HG03442 (cell line): ENCODE data around the gene OR2A7.
"Not testable (repeated sequence)": the region's sequence is repeated elsewhere in the genome, so short reads cannot be mapped to it uniquely, and the experiment has no call there.

Experiments used
- ATAC-seq: cut with Tn5 transposase; IDR thresholded peaks from one replicate; pipeline ENCODE4 v1.9.1; 2021; ENCODE audit warnings: mild to moderate bottlenecking, moderate library complexity; ENCODE audit not compliant: unreplicated experiment

Gene OR2A7

GRCh38 chr7:144255471-144255897 is 9.1 kb downstream of the OR2A7 start:
- no peak for ATAC-seq

DNA sequence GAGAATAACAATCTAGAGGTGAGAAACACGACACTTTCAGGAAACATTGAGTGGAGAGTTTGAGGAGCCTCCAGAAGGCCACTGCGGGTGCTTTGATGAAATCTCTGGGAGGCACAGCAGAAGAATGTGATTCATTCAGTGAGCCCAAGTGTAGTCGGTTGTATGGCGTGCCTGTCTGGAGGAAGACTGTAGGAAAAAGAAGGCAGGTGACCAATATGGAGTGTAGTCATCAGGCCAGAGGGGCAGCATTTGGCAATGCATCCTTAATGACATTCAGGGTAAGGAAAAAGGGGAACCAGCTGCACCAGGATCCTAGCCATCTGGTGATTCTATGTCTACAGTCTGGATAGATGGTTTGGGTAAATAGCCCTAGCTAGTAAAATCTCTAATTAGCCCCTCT is 12.3 kb downstream of the OR2A7 start:
- ATAC-seq = not testable (repeated sequence)

DNA sequence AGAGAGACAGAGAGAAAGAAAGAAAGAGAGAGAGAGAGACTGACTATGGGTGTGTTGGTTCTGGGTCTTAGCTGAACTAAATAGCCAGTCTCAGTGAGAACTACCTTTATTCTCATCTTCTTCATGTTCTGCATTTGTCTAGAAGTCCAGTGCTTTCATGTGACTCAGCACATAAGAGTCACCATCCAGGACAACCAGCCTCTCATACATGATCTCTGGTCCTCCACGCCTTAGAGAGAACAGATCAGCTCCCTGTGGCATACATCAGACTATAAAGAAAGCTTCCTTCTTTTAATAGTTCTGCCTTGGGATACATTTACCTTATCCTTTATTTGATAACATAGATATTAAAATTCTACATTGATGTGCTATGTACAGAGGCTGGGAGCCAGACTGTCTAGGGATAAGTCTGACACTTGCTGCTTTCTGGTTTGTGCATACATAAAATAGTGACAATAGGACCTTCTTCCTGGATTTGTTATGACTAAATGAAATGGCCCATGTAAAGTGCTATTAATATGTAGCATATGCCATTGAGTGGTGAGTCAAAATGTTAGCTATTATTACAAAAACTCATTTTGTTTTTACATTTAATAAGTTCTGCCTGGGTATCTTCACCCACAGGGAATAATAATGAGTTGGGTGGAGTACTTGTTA is 16.8 kb downstream of the OR2A7 start:
- not testable (repeated sequence) for ATAC-seq

- ATAC-seq = not testable (repeated sequence)
These were observed 17.6 kb downstream of the OR2A7 start for GRCh38 chr7:144246967-144247366.

- not testable (repeated sequence) for ATAC-seq
These were observed 19.2 kb downstream of the OR2A7 start for GRCh38 chr7:144245372-144245771.

- ATAC-seq = not testable (repeated sequence)
These were observed 25.2 kb downstream of the OR2A7 start, which contains the start of gene OR2A42 for GRCh38 chr7:144239365-144239764. OR2A42 (minus strand) TSS chr7:144239605; CDS start chr7:144232843, 6,762 bp downstream.

DNA sequence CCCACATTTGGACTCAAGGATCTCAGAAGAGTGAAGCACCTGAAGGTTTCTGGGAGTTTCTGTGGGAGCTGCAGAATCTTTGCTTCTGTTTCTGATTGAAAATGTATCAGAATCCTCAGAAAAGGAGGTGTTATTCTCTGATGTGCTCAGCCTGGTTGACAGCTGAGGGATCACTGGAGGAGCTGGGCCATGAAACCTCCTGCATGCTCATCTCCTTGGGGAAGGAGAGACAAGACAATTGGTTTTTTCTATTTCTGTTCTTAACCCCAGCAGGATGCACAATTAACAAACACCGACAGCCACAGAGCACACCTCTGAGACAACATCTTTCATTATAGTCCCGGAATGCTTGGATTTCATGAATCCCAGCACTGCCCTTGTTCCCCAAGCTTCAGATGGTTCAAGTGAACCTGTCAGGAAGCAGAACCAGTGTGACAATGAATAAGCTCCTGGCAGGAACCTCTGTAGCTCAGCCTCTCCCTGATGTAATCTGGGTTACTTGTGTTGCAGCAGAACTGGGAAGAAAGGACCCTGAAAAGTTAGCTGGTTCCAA is 26.0 kb downstream of the OR2A7 start:
- ATAC-seq = not testable (repeated sequence)

DNA sequence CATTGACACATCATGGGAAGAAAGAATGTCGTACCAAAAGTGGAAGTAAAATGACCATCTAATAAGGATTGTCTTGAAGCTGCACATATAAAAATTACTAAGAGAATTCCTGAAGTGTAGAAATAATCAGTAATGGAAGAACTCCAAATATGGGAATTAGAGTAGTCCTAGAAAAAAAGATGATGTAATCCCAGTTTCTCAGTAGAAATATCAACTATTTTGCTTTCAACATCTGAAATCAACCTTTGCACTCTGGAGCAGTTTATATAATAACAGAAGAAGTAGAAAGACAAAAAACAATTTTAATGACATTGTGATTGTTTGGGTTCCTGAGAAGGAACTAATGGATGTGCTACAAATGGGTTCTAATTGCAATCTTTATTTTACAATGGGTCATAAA is 31.6 kb downstream of the OR2A7 start:
- not testable (repeated sequence) for ATAC-seq

DNA sequence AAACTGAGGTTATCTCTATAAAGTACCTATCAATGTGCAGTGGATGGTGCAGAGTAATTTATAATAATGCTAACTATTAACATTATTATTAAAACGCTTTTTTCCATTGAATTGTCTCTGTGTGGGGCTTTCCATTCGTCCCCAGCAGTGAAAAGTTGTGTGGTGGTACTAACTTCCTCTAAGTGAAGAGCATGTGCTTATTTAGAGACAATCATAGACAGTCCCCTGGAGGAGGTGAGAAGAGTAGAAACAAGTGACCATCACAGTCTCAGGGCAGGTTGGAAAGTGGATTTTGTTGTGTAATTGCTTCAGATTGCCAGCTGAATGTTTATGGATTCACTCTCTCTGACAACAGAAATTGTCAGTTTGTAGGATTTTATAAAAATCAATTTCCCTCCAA is 33.6 kb downstream of the OR2A7 start:
- ATAC-seq = not testable (repeated sequence)

DNA sequence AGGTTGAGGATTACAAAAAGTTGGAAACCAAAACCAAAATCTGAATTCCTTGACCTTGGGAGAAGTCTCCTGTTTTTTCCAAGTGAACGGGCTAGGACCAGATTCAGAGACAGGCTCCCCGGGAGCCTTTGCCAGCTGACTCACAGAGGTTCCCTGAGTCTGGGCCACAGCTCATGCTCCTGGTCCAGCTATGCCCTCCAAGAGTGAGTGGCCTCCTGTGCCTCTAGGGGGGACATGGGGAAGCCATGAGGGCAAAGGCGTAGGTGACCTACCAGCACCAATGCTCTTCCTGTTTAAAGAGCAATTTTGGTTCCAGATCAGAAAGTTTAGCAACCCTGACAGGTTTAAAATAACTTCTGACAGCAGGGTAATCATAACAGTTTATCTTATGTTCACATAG is 35.8 kb downstream of the OR2A7 start:
- not testable (repeated sequence) for ATAC-seq

- ATAC-seq = not testable (repeated sequence)
These were observed 37.7 kb downstream of the OR2A7 start for GRCh38 chr7:144226866-144227265.

GRCh38 chr7:144223675-144224074 is 40.9 kb downstream of the OR2A7 start:
- ATAC-seq = not testable (repeated sequence)

- ATAC-seq = not testable (repeated sequence)
These were observed 44.1 kb downstream of the OR2A7 start for GRCh38 chr7:144220531-144220930.

GRCh38 chr7:144219149-144219548 is 45.4 kb downstream of the OR2A7 start:
- ATAC-seq = not testable (repeated sequence)

DNA sequence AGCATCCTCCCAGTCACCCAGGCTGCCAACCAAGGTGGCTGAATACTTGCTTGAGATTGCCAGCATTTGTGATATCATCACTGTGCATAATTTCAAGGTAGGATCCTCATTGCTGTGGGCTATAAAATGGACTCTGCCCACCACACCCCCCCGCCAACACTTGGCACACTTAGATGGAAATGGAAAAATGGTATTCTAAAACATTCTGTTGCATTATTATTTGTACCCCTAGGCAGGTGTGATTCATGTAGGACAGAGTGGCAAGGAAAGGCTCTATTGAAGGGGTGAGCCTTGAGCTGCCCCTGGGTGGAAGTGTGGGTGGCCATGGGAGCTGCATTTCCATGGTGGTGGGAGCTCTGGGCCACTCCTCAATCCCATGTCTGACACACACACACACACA is 46.0 kb downstream of the OR2A7 start:
- not testable (repeated sequence) for ATAC-seq

DNA sequence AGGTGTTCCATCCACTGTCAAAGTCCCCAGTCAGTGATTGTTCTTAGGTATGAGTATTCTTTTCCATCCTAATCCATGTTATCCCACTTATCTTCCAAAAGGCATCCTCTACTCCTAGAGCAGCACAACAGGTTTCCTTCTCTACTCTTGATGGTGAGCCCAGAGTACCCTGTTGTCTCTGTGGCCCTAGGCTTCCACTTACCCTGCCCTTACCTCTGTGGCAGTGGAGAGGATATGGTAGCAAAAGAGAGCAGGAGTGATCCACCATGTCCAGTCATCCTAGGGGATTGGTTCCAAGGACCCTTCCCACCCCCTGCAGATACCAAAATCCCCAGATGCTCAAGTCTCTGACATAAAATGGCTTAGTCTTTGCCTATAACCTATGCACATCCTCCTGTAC is 47.4 kb downstream of the OR2A7 start:
- ATAC-seq = not testable (repeated sequence)
